MM.1S (cell line): Measurements from ENCODE around the gene KANSL3.

Source experiments
- DNase-seq: peaks from one replicate; pipeline ENCODE4 v3.0.0-alpha.2; 2015
- H2AFZ ChIP-seq: fragments of 300-600 bp; sonication (generic); 2 replicates; pipeline ENCODE4 v1.6.0; 2016; ENCODE audit warnings: antibody characterized with exemption, low read length
- H3F3A ChIP-seq: fragments of 300-600 bp; sonication (generic); 2 replicates; pipeline ENCODE4 v1.6.1; 2016; ENCODE audit warnings: mild to moderate bottlenecking, antibody characterized with exemption, low read length, moderate library complexity, mixed read lengths; ENCODE audit not compliant: insufficient read depth
- H3K27ac ChIP-seq: fragments of 300-600 bp; sonication (generic); 2 replicates; pipeline ENCODE4 v1.5.1; 2016; ENCODE audit warnings: mild to moderate bottlenecking, low read length
- H3K27me3 ChIP-seq: fragments of 300-600 bp; sonication (generic); replicated peaks from 2 replicates; pipeline ENCODE4 v1.6.0; 2016; ENCODE audit warnings: low read length; ENCODE audit not compliant: insufficient read depth
- H3K36me3 ChIP-seq: fragments of 300-600 bp; sonication (generic); replicated peaks from 2 replicates; pipeline ENCODE4 v1.6.1; 2016; ENCODE audit warnings: mild to moderate bottlenecking, low read length, mixed read lengths; ENCODE audit not compliant: insufficient read depth
- H3K4me1 ChIP-seq: fragments of 300-600 bp; sonication (generic); 2 replicates; pipeline ENCODE4 v1.6.1; 2016; ENCODE audit warnings: low read length, mixed read lengths
- H3K4me2 ChIP-seq: fragments of 300-600 bp; sonication (generic); 2 replicates; pipeline ENCODE4 v1.6.0; 2016; ENCODE audit warnings: low read depth, low read length
- H3K4me3 ChIP-seq: fragments of 300-600 bp; sonication (generic); 2 replicates; pipeline ENCODE4 v1.5.1; 2016; ENCODE audit warnings: low read length, mixed read lengths
- H3K79me2 ChIP-seq: fragments of 300-600 bp; sonication (generic); 2 replicates; pipeline ENCODE4 v1.6.1; 2016; ENCODE audit warnings: mixed run types, low read length, mixed read lengths
- H3K9ac ChIP-seq: fragments of 300-600 bp; sonication (generic); 2 replicates; pipeline ENCODE4 v1.6.1; 2016; ENCODE audit warnings: low read length, mixed read lengths
- H3K9me2 ChIP-seq: fragments of 300-600 bp; sonication (generic); replicated peaks from 2 replicates; pipeline ENCODE4 v1.6.1; 2016; ENCODE audit warnings: mild to moderate bottlenecking, low read length, mixed read lengths; ENCODE audit not compliant: insufficient read depth
- H3K9me3 ChIP-seq: fragments of 300-600 bp; sonication (generic); replicated peaks from 2 replicates; pipeline ENCODE4 v1.6.1; 2016; ENCODE audit warnings: mild to moderate bottlenecking, low read length, mixed read lengths; ENCODE audit not compliant: insufficient read depth
- H4K20me1 ChIP-seq: fragments of 300-600 bp; sonication (generic); 2 replicates; pipeline ENCODE4 v1.6.1; 2016; ENCODE audit warnings: mild to moderate bottlenecking, low read length, moderate library complexity, mixed read lengths; ENCODE audit not compliant: insufficient read depth
- EZH2 ChIP-seq: fragments of 300-600 bp; sonication (generic); optimal IDR thresholded peaks from 2 replicates; pipeline ENCODE3; 2017; ENCODE audit warnings: low read depth, mild to moderate bottlenecking, antibody characterized with exemption, low read length, mixed read lengths
- EZH2phosphoT487 ChIP-seq: fragments of 300-600 bp; sonication (generic); IDR thresholded peaks from 2 replicates; pipeline ENCODE4 v1.6.1; 2018; ENCODE audit warnings: antibody characterized with exemption, low read length
- TF ChIP-seq, protein P1 (sequence below): fragments of 300-600 bp; sonication (generic); IDR thresholded peaks from 2 replicates; pipeline ENCODE4 v1.5.1; 2016; ENCODE audit warnings: antibody characterized with exemption, low read length, mixed read lengths

Gene KANSL3

DNA sequence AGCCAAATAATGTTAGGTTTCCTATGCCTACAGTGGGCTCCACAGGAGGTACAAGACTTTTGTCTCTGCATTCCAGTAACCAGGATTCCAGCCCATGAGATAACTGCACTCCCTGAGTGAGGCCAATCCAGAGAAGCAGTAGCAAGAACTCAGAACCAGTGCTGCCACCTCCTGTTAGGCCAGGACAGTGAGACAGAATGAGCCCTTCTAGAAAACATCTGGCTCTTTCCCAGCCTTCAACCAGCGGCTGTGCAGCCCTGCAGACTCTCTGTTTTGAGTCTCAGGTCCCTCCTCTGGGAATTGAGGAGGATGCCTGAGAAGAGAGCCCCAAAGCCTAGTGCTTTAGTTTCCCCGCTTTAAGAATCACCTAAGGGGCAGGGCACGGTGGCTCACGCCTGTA lies 57.3 kb downstream of the KANSL3 start:
- no peaks in the 10 kb centered on the region for H3K27me3 ChIP-seq
- no peak overlapping the region for H3K4me3 ChIP-seq
- H3F3A ChIP-seq = no peaks in the 10 kb centered on the region
- no peaks in the 10 kb centered on the region for H3K9me3 ChIP-seq
- H3K27ac ChIP-seq = no peak overlapping the region
- no peaks in the 10 kb centered on the region for H3K79me2 ChIP-seq
- no peak overlapping the region for H3K9ac ChIP-seq
- H3K4me2 ChIP-seq = no peak overlapping the region
- H3K4me1 ChIP-seq = no peaks in the 10 kb centered on the region
- no peaks in the 10 kb centered on the region for H3K36me3 ChIP-seq
- no peaks in the 10 kb centered on the region for H4K20me1 ChIP-seq
- DNase-seq = no peak
- no peaks in the 10 kb centered on the region for H3K9me2 ChIP-seq
- no peak overlapping the region for H2AFZ ChIP-seq
- TF ChIP-seq EZH2phosphoT487 = no peak
- no peak for TF ChIP-seq EZH2
- TF ChIP-seq, protein P1, sequence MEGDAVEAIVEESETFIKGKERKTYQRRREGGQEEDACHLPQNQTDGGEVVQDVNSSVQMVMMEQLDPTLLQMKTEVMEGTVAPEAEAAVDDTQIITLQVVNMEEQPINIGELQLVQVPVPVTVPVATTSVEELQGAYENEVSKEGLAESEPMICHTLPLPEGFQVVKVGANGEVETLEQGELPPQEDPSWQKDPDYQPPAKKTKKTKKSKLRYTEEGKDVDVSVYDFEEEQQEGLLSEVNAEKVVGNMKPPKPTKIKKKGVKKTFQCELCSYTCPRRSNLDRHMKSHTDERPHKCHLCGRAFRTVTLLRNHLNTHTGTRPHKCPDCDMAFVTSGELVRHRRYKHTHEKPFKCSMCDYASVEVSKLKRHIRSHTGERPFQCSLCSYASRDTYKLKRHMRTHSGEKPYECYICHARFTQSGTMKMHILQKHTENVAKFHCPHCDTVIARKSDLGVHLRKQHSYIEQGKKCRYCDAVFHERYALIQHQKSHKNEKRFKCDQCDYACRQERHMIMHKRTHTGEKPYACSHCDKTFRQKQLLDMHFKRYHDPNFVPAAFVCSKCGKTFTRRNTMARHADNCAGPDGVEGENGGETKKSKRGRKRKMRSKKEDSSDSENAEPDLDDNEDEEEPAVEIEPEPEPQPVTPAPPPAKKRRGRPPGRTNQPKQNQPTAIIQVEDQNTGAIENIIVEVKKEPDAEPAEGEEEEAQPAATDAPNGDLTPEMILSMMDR = no peak

DNA sequence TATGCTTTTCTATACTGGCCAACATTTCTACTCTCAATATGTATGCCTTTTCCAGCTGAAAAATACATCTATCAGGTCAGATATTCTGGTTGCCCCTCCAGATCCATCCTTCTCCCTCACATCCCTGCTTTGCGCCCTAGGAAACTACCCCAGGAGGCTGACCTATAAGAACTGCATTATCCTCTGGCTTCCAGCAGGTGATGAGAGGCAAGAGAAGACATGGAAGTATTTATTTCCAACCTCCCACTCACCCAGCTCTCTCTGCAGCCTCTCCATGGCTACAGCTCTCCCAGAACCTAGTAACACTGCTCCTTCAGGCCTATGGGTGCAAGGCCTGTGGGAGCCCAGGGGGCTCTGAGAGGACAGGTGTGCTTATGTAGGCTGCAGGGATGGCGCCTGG lies 58.7 kb downstream of the KANSL3 start:
- H3F3A ChIP-seq = no peaks in the 10 kb centered on the region
- DNase-seq = no peak
- no peaks in the 10 kb centered on the region for H3K9me3 ChIP-seq
- no peaks in the 10 kb centered on the region for H3K79me2 ChIP-seq
- no peaks in the 10 kb centered on the region for H3K9me2 ChIP-seq
- H3K4me3 ChIP-seq = no peak overlapping the region
- H3K27me3 ChIP-seq = no peaks in the 10 kb centered on the region
- no peak overlapping the region for H2AFZ ChIP-seq
- H4K20me1 ChIP-seq = no peaks in the 10 kb centered on the region
- no peak overlapping the region for H3K9ac ChIP-seq
- no peaks in the 10 kb centered on the region for H3K4me1 ChIP-seq
- no peaks in the 10 kb centered on the region for H3K36me3 ChIP-seq
- no peak for TF ChIP-seq EZH2
- TF ChIP-seq, protein P1 = no peak
- TF ChIP-seq EZH2phosphoT487 = no peak
- H3K27ac ChIP-seq = no peak overlapping the region
- H3K4me2 ChIP-seq = no peak overlapping the region

DNA sequence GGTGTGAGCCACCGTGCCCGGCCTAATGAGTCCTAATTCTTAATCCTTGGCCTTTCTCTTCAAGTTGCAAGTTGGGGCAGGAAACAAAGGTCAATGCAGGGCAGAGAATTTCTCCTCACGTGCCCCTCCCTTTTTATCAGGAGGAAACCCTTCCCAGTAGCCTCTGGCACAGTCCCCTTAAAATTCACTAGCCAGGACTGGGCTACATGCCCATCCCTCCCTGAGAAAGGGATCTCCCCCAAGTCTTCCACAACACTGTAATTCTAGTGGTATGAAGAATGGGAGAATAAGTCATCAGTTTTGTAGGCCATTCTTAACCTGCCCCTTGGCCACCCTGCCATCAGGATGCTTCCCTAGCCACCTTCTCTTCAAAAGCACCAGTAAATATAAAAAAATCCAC lies 59.4 kb downstream of the KANSL3 start:
- TF ChIP-seq, protein P1 = no peak
- no peaks in the 10 kb centered on the region for H3F3A ChIP-seq
- H3K9me3 ChIP-seq = no peaks in the 10 kb centered on the region
- H3K79me2 ChIP-seq = no peaks in the 10 kb centered on the region
- no peaks in the 10 kb centered on the region for H3K27me3 ChIP-seq
- H4K20me1 ChIP-seq = no peaks in the 10 kb centered on the region
- H3K27ac ChIP-seq = no peak overlapping the region
- no peak overlapping the region for H3K4me3 ChIP-seq
- no peak for DNase-seq
- H2AFZ ChIP-seq = no peak overlapping the region
- H3K9ac ChIP-seq = no peak overlapping the region
- no peaks in the 10 kb centered on the region for H3K9me2 ChIP-seq
- no peaks in the 10 kb centered on the region for H3K4me1 ChIP-seq
- H3K4me2 ChIP-seq = no peak overlapping the region
- H3K36me3 ChIP-seq = no peaks in the 10 kb centered on the region
